B cell (primary cell): ENCODE data around the gene SEPTIN1. TPM values are rescaled to one million over a fixed set of nuclear protein-coding genes. Genes with fewer than 3 reads are reported as not detected.

Source experiments
- ATAC-seq: fragments of 200-7000 bp; cut with Tn5 transposase; one replicate; pipeline ENCODE4 v1.10.0; 2021; ENCODE audit warnings: low read depth, mild to moderate bottlenecking, moderate number of reproducible peaks, moderate library complexity
- CTCF ChIA-PET: fragments of 350-600 bp; sonication (Branson Sonifier 250); formaldehyde crosslinking; loops from one replicate; lab custom pipeline; 2021; ENCODE audit warnings: antibody characterized with exemption, inconsistent platforms; lab: Charles Lee
- POLR2A ChIA-PET: fragments of 350-600 bp; sonication (Branson Sonifier 250); formaldehyde crosslinking; loops from one replicate; lab custom pipeline; 2021; ENCODE audit warnings: antibody characterized with exemption; lab: Charles Lee
- DNase-seq: peaks from one replicate; pipeline ENCODE4 v3.0.0; 2013
- H2AFZ ChIP-seq: 2 replicates; pipeline ENCODE4 v1.6.1; 2012; ENCODE audit warnings: mild to moderate bottlenecking, low read depth, low read length; ENCODE audit not compliant: insufficient read depth, poor library complexity, severe bottlenecking
- H3K27ac ChIP-seq, 2 donors: 1 replicate in 1 of 2; 2 replicates in 1 of 2; pipeline ENCODE4 v1.5.1; 2012 to 2013; ENCODE audit warnings: low read length in 2 of 2, mild to moderate bottlenecking in 2 of 2, moderate library complexity in 1 of 2
- H3K27me3 ChIP-seq, 4 experiments: fragments of 200-600 bp in 1 of 4; sonication (generic) in 1 of 4; replicated peaks in 1 of 4; 1 replicate in 2 of 4; 2 replicates in 2 of 4; pipeline versions ENCODE4 v1.6.1 to v1.7.0; 2013 to 2016; ENCODE audit warnings: low read length in 3 of 4, mild to moderate bottlenecking in 2 of 4, mixed read lengths in 1 of 4, moderate library complexity in 1 of 4; ENCODE audit not compliant: insufficient read depth in 4 of 4, control insufficient read depth in 3 of 4; ENCODE audit errors: control extremely low read depth in 1 of 4
- H3K36me3 ChIP-seq, 2 experiments: replicated peaks in 1 of 2; 1 replicate in 1 of 2; 2 replicates in 1 of 2; pipeline versions ENCODE4 v1.6.1 to v1.7.1; 2013; ENCODE audit warnings: low read length in 1 of 2; ENCODE audit not compliant: insufficient read depth in 2 of 2, control insufficient read depth in 1 of 2; ENCODE audit errors: control extremely low read depth in 1 of 2, extremely low read depth in 1 of 2
- H3K4me1 ChIP-seq, 2 donors: fragments of 200-600 bp in 1 of 2; sonication (generic) in 1 of 2; 1 replicate in 1 of 2; 2 replicates in 1 of 2; pipeline versions ENCODE4 v1.5.1 to v1.6.1; 2013 to 2017; ENCODE audit warnings: low read length in 2 of 2; ENCODE audit not compliant: control insufficient read depth in 2 of 2, insufficient read depth in 2 of 2
- H3K4me2 ChIP-seq: replicated peaks from 2 replicates; pipeline ENCODE3; 2012; ENCODE audit warnings: mild to moderate bottlenecking, low read depth, low read length; ENCODE audit not compliant: poor library complexity, severe bottlenecking
- H3K4me3 ChIP-seq, 5 experiments: fragments of 200-600 bp in 1 of 5; sonication (generic) in 1 of 5; 1 replicate in 3 of 5; 2 replicates in 2 of 5; pipeline versions ENCODE4 v1.5.1 to v1.7.0; 2011 to 2016; ENCODE audit warnings: low read length in 4 of 5, mild to moderate bottlenecking in 4 of 5, low read depth in 2 of 5, control low read depth in 1 of 5, moderate library complexity in 1 of 5; ENCODE audit not compliant: insufficient read depth in 1 of 5; ENCODE audit errors: control extremely low read depth in 1 of 5, extremely low read depth in 1 of 5
- H3K79me2 ChIP-seq: fragments of 200-600 bp; sonication (generic); one replicate; pipeline ENCODE4 v1.6.0; 2016; ENCODE audit warnings: low read length; ENCODE audit not compliant: control insufficient read depth, insufficient read depth
- H3K9ac ChIP-seq: fragments of 200-600 bp; sonication (generic); 2 replicates; pipeline ENCODE4 v1.6.1; 2017; ENCODE audit warnings: mild to moderate bottlenecking, low read length, moderate library complexity
- H3K9me3 ChIP-seq, 3 donors: one replicate each; pipeline versions ENCODE4 v1.6.1 to v1.7.1; 2013; ENCODE audit warnings: low read length in 2 of 3; ENCODE audit not compliant: control insufficient read depth in 2 of 3, insufficient read depth in 1 of 3; ENCODE audit errors: control extremely low read depth in 1 of 3
- H4K20me1 ChIP-seq: 2 replicates; pipeline ENCODE4 v1.6.0; 2012; ENCODE audit warnings: mild to moderate bottlenecking, low read length; ENCODE audit not compliant: insufficient read depth, control insufficient read depth, poor library complexity, severe bottlenecking
- H3K27ac Mint-ChIP-seq: one replicate; pipeline ENCODE4 v1.8.0; 2021; ENCODE audit warnings: mixed read lengths
- H3K27me3 Mint-ChIP-seq: one replicate; pipeline ENCODE4 v1.8.0; 2021; ENCODE audit warnings: mixed read lengths
- H3K4me1 Mint-ChIP-seq: one replicate; pipeline ENCODE4 v1.8.0; 2021; ENCODE audit warnings: mixed read lengths
- H3K4me3 Mint-ChIP-seq: one replicate; pipeline ENCODE4 v1.8.0; 2021; ENCODE audit warnings: mixed read lengths
- H3K9me3 Mint-ChIP-seq: one replicate; pipeline ENCODE4 v1.8.0; 2022; ENCODE audit warnings: mixed read lengths; ENCODE audit not compliant: insufficient read depth
- CTCF ChIP-seq: fragments of 200-600 bp; IDR thresholded peaks from one replicate; pipeline ENCODE4 v1.8.0; 2022; ENCODE audit warnings: antibody characterized with exemption, mild to moderate bottlenecking
- EZH2 ChIP-seq: IDR thresholded peaks from 2 replicates; pipeline ENCODE4 v1.6.1; 2012; ENCODE audit warnings: borderline replicate concordance, low read depth, mild to moderate bottlenecking, moderate library complexity, low read length; ENCODE audit not compliant: insufficient read depth, poor library complexity, severe bottlenecking
- WGBS: methylation state at CpG from one replicate; pipeline ENCODE4 v1.1.5; 2013; ENCODE audit warnings: missing lambda C conversion rate; ENCODE audit not compliant: insufficient coverage; 5-methylcytosine and 5-hydroxymethylcytosine counted together
- intact Hi-C: fragments of 100-400 bp; cut with micrococcal nuclease; formaldehyde crosslinking; loops from one replicate; pipeline ENCODE4 v1.10.0; 2022
- polyA plus RNA-seq: library from polyadenylated mRNA; depleted of rRNA; stranded (reverse); fragments of >200 nt; gene quantifications from 2 replicates; pipeline ENCODE4 v1.2.3, GENCODE V29; 2012
- total RNA-seq, 2 donors: library from RNA; stranded (reverse); fragments of 120-200 nt in 1 of 2; gene quantifications; 1 replicate in 1 of 2; 2 replicates in 1 of 2; pipeline versions ENCODE4 v1.2.3 to v1.2.4, GENCODE V29; 2013 to 2022

The SEPTIN1 gene
- total and polyA plus RNA-seq, 2 donors (not counting 1 experiment from before 2014, with no cell fraction given) = 154 to 302 TPM

DNA sequence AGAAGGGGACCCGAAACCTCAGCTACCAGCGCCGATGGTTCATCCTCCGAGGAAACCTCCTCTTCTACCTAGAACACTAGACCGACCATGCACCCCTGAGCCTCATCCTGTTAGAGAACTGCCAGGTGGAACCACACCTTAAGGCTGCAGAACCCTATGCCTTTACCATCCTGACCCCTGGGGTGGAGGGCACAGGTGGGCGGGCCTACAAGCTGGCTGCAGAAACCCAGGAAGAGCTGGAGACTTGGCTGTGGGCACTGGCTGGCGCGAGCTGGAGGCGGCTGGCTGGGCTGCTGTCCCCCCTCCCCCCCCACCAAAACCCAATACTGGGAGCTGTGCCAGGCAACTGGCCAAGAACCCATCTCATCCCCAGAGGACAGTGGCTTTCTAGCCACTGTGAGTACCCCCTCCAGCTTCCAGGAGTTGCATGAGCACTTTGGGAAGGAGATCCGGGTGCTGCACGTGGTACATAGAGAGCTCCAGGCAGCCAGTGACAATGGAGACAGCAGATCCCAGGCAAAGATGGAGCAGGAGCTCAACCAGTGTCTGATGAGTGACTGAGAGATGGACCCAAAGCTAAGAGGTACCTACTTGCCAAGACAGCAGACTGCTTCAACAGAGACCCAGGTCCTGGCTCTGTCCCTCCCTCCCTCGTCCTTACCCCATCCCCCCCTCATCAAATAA, 25.8 kb downstream of the SEPTIN1 start:
- Histone ChIP-seq H3K4me1 (peaks cover 15 to 26% of the 10 kb centered on the region in 2 donors), H2AFZ (no peak overlapping the region), H3K9ac (no peak overlapping the region), H3K4me2 (peak overlapping the region; percentile 93), H3K9me3 (no peaks in the 10 kb centered on the region), H3K79me2 (peaks cover 44% of the 10 kb centered on the region), H4K20me1 (peaks cover 12% of the 10 kb centered on the region), H3K36me3 (peaks cover 0 to 45% of the 10 kb centered on the region in 2 experiments), H3K27me3 (no peaks in the 10 kb centered on the region), H3K27ac (peak overlapping the region; percentile 84 to 94), H3K4me3 (no peak overlapping the region)
- ChIA-PET CTCF (interaction anchor here (1.1 to 1.6 kb wide), 3 partner anchors 12 to 53 kb away, joined by 3 to 4 read pairs (median 4); partner anchors contain the start of gene TBC1D10B), POLR2A (interaction anchor here (0.6 to 2.8 kb wide), 3 partner anchors 12 to 33 kb away, joined by 4 to 7 read pairs (median 6); partner anchors contain the start of gene TBC1D10B)
- WGBS = 87% methylated on average over 11 of the region's 12 CpGs
- Mint-ChIP-seq H3K4me1 (peaks cover 30% of the 10 kb centered on the region), H3K27me3 (no peaks in the 10 kb centered on the region), H3K9me3 (no peaks in the 10 kb centered on the region), H3K27ac (peak overlapping the region; percentile 95), H3K4me3 (peak overlapping the region; percentile 92)
- ATAC-seq = no peak
- peak; percentile 22 for DNase-seq
- TF ChIP-seq EZH2 = no peak
- intact Hi-C loops = no loop called here

DNA sequence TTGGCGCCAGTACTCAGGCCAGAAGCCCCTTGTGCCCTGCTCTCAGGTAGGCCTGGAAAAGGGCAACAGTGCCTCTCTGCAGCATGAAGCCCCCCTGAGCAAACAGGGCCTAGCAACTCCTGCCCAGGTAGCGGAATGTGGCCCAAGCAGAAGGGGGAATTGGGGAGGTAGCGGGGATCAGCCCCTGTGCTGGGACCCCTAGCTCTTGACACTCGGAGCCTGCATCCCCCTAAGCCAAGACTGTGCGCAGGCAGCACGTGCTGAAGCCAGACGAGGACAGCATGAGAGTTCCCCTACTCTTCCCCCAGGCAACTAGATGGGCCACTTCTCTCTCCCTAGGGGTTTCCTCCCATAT, 26.4 kb downstream of the SEPTIN1 start:
- peak overlapping the region; percentile 94 for H2AFZ ChIP-seq
- peaks cover 0 to 49% of the 10 kb centered on the region in 2 experiments for H3K36me3 ChIP-seq
- POLR2A ChIA-PET = interaction anchor here (1.2 to 2.8 kb wide), 4 partner anchors 13 to 62 kb away, joined by 3 to 7 read pairs (median 4); partner anchors contain the start of gene TBC1D10B
- peak overlapping the region; percentile 92 for H3K4me3 Mint-ChIP-seq
- H3K4me1 Mint-ChIP-seq = peaks cover 36% of the 10 kb centered on the region
- H3K4me3 ChIP-seq = peak overlapping the region; percentile 82 to 99 (median 92)
- 56% methylated on average over 7 of the region's 7 CpGs for WGBS
- intact Hi-C loops = loop anchor here (1.0 kb wide), 4 partner anchors 14 to 39 kb away; partner anchors contain the start of genes TBC1D10B and ZNF48
- peaks cover 15 to 28% of the 10 kb centered on the region in 2 donors for H3K4me1 ChIP-seq
- no peaks in the 10 kb centered on the region for H3K27me3 ChIP-seq
- H3K9ac ChIP-seq = peak overlapping the region; percentile 92
- TF ChIP-seq EZH2 (no peak), CTCF (no peak)
- peaks cover 44% of the 10 kb centered on the region for H3K79me2 ChIP-seq
- no peaks in the 10 kb centered on the region for H3K9me3 ChIP-seq
- H4K20me1 ChIP-seq = peaks cover 12% of the 10 kb centered on the region
- CTCF ChIA-PET = interaction anchor here (1.1 to 1.6 kb wide), 3 partner anchors 13 to 53 kb away, joined by 3 to 4 read pairs (median 4); partner anchors contain the start of gene TBC1D10B
- no peak for DNase-seq
- H3K9me3 Mint-ChIP-seq = no peaks in the 10 kb centered on the region
- H3K4me2 ChIP-seq = peak overlapping the region; percentile 93
- H3K27ac Mint-ChIP-seq = peak overlapping the region; percentile 95
- peak overlapping the region; percentile 84 to 94 for H3K27ac ChIP-seq
- ATAC-seq = no peak
- H3K27me3 Mint-ChIP-seq = no peaks in the 10 kb centered on the region
